A204.1 (cell line): ENCODE measurements around the gene IFRD2.

Experiments used
- FAIRE-seq: peaks from 2 replicates; lab custom pipeline; 2012; peaks lifted over from hg19 to GRCh38; lab: Jason Lieb, UNC

IFRD2 gene, protein sequence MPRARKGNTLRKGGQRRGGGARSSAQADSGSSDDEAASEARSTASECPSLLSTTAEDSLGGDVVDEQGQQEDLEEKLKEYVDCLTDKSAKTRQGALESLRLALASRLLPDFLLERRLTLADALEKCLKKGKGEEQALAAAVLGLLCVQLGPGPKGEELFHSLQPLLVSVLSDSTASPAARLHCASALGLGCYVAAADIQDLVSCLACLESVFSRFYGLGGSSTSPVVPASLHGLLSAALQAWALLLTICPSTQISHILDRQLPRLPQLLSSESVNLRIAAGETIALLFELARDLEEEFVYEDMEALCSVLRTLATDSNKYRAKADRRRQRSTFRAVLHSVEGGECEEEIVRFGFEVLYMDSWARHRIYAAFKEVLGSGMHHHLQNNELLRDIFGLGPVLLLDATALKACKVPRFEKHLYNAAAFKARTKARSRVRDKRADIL

DNA sequence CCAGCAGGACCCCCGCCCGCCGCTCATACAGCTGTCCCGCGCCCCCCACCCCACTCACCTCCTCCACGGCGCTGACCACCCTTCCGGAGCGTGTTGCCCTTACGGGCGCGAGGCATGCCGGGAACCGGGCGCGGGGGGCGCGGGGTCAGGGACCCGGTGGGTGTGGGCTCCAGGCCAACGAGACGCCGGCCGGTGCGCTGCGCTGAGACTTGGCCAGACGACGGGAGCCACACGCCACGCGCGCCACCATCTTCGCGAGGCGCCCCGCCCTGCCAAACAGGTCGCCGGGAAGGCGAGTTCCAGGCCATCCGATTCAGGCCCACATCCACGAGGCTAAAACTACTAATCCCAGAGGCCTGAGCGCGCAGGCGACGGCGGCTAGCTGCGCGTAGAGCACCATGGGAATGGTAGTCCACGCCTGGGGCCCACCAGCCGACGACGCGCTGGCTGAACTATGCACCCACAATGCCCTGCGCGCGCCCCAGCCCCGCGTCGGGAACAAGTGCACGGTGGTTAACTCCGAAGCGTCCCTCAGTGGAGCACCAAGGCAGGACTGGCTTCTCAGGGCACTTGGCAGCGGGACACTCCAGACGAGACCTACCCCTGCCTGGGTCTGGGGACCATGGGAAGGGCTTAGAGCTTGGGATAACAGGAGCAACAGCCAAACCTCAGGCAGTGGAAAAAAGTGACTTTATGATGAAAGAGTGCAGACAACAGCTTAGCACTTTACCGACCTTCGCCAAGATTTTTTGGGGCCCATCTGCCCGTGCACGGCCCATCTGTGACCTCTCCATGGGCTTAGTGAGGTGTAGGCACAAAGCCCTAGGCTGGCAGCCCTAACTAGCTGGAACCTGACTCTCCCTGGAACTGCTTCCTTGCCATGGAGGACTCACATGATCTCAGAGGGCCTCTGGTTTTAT is at the start of gene IFRD2:
Gene IFRD2, minus strand, starts transcription at position 271 of the 920 bp plus-strand sequence. Its CDS starts 155 bp downstream, at position 116.
- FAIRE-seq: peak; percentile 97

DNA sequence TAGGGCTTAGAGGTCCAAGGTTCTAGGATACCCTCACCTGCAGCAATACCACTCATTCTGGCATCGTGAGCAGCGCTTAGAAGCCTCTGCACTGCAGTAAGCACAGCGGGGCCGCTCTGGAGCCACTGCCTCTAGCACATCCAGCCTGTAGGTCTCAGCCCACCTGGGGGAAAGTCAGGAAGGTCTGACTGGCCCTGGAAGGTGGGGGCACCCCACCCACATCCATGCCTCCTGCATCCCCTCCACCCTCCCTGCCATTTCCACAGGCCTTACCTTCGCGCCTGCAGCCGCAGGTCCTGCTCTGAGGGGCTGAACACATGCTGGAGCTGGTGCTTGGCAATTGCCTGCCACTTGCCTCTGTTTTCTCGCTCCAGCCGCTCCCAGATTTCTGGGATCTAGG is 49.3 kb upstream of the IFRD2 start:
- no peak for FAIRE-seq

DNA sequence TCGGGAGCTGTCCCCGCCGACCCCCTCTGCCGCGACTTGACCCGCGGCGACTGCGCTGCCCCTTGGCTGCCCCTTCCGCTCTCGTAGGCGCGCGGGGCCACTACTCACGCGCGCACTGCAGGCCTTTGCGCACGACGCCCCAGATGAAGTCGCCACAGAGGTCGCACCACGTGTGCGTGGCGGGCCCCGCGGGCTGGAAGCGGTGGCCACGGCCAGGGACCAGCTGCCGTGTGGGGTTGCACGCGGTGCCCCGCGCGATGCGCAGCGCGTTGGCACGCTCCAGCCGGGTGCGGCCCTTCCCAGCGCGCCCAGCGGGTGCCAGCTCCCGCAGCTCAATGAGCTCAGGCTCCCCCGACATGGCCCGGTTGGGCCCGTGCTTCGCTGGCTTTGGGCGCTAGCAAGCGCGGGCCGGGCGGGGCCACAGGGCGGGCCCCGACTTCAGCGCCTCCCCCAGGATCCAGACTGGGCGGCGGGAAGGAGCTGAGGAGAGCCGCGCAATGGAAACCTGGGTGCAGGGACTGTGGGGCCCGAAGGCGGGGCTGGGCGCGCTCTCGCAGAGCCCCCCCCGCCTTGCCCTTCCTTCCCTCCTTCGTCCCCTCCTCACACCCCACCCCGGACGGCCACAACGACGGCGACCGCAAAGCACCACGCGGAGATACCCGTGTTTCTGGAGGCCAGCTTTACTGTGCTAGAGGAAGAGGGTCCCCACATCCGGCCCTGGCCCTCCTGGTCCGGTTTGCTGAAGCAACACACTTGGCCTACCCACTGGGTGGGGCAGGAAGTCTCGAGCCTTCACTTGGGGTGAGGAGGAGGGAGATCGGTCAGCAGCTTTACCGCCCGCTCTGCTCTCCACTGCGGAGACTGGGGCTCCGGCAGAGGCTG is 48.5 kb upstream of the IFRD2 start, which contains the start of gene RASSF1:
Gene RASSF1, minus strand, starts transcription at position 389 of the 882 bp plus-strand sequence. Its CDS starts 31 bp downstream, at position 358.
- FAIRE-seq: no peak

DNA sequence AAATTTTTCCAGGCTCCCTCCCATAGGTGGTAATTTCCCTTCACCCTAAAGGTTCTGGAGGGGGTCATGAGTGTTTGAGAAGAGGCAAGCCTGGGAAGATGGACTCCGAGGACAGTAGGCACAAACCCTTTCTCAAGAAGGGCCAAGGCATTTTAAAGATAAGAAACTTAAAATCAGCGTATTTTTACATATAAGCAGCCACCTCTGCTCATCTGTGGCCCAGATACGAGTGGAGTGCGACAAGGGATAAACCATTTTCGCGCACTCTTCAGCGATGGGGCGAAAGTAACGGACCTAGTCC is 47.9 kb upstream of the IFRD2 start:
- no peak for FAIRE-seq

DNA sequence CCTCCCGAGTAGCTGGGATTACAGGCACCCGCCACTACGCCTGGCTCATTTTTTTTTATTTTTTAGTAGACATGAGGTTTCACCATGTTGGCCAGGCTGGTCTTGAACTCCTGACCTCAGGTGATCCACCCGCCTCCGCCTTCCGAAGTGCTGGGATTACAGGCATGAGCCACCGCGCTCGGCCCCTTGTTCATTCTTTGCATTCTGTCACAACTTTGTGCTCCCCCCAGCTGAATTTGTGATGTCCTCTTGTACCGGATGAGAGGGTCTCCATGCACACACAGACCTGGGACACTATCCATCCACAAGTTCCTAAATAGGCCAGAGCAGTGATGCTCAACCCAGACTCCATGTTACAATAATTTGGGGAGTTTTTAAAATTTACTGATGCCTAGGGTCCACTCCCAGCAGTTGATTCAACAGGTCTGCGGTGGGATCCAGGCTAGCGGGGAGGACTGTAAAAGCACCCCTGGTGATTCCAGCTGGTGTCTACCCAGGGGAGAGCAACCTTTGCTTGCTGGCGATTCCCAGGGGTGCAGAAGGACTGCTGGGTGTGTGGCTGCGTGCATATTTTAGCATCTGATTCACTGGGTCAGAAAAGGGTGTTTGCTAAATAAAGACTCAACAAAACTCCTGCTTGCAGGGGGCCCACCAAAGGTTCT is 47.4 kb upstream of the IFRD2 start:
- FAIRE-seq: no peak

DNA sequence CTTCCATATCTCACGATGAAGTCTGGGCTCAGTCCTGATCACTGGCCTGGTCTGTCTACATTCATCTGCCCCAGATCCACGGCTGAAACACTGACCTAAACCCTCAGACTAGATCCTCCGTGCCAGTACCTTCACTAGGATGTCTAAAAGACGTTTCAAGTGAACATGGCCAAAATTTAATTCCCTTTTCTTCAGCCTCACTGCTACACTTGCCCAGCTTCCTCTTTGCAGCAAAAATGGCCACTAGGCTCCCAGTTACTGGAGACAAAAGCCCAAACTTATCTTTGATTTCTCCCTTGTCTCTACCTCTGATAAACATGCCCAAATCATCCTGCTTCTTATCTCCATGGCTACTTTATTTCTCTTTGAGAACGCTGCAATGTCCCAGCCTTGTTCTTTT is 46.7 kb upstream of the IFRD2 start:
- no peak for FAIRE-seq

DNA sequence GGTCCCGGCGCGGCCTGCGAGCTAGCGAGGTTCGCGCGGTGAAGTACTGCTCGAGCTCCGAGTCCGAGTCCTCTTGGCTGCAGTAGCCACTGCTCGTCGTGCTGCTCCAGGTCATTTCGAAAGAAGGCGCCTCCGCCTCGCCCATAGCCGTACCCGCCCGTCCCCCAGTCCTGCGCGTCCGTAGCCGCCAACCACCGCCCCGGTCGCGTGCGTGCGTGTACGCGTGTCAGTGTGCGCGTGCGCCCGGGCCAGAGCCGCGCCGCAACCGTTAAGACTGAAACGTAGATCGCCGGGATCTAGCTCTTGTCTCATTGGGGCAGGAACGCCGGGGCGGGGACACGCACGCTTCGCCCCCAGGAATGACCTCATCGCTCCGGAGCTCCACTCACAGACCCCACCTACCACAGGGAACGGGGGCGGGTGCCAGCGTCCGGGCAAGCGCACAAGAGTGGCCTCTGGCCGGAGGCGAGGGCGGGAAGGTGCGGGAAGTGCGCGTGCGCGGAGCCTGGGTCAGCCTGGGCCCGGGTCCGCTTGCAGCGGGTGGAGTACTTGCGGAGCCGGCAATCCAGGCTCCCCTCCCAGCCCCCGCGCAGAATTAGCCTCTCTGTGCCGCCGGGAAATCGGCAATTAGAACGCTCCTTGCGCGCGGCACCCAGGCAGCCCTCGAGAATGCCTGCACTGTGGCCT is 45.1 kb upstream of the IFRD2 start:
- peak; percentile 97 for FAIRE-seq

DNA sequence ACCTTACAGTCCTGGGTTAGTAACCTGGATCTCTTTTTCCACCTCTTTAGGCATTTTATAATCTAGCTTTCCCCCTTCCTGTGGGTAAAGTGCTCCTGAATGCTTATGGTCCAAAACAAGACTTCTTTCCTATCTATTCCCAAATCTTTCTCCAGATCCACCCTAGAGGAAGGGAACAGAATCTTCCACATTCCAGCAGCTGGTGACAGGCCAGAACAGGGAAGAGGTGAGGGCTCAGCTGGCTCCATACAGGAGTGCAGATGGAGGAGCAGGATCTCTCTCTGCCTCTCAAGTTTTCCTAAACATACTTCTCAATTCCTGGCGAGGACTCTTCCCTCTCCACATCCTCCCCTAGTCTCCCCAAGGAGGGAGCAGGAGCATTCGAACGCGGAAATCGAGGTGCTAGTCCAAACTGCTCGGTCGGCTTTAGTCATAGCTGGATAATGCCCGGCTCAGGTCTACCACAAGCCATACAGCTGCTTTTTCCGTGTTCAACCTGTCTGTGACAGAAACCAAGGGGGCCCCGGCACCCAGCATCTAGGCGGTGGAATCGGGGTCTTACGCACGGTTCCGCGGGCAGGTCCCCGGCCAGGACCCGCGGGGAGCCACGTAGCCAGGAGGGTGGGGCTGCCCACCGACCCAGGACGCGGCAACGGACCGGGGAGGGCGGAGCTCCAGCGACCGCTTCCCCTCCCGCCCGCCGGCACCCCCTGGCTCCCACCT is 44.4 kb upstream of the IFRD2 start:
- FAIRE-seq: no peak

DNA sequence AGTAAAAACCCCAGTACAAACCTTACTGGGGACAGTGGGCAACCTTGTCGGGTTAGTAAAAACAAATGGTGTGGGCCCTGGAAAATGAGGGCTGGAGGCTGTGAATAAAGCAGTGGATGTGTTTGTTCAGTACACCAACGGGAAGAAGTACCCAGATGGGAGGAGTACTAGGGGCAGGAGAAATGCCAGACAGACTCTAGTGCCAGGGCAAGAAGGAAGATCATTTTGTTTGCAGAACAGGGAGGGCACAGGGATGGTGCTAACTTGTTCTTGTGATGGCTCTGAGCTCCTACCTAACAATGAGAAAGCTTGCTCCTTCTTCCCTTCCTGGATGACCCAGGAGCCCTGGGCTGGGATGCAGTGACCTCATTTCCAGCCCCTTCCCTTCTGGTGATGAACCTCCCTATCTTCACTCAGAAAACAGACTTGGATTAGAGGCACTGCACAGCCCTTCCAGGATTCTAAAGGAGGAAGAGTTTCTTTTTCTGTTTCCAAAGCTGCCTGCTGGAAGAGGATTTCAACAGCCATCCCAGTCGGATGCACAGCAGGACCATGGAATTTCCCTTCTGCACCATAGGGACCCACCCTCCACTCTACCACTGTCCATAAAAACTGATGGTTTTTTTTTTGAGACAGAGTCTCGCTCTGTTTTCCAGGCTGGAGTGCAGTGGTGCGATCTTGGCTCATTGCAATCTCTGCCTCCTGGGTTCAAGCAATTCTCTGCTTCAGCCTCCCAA is 42.3 kb upstream of the IFRD2 start:
- no peak for FAIRE-seq

DNA sequence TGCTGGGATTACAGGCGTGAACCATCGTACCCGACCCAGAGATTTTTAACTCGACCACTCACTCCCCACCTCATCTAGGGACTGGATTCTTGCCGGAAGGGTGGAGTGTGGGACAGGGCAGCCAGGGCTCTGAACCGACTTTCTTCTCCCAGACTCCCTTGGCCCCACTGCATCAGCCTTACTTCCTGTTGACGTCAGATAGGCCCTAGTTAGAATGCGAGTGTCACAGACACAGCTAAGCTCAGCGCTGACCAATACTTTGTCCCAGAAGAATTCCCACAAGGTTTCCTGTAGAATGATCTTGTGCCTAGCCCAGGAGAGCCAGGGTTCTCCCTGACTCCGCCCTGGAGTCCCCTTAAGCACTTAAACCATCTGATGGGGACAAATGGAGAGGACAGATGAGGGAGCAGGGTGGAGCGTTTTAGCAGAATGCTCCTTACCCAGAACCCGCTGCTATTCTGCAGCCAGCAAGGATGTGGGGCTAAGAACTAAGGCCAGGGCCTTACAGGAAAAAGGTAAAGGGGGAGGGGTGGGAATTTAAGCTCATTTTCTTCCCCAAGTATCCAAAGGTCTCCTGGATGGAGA is 41.6 kb upstream of the IFRD2 start:
- no peak for FAIRE-seq

DNA sequence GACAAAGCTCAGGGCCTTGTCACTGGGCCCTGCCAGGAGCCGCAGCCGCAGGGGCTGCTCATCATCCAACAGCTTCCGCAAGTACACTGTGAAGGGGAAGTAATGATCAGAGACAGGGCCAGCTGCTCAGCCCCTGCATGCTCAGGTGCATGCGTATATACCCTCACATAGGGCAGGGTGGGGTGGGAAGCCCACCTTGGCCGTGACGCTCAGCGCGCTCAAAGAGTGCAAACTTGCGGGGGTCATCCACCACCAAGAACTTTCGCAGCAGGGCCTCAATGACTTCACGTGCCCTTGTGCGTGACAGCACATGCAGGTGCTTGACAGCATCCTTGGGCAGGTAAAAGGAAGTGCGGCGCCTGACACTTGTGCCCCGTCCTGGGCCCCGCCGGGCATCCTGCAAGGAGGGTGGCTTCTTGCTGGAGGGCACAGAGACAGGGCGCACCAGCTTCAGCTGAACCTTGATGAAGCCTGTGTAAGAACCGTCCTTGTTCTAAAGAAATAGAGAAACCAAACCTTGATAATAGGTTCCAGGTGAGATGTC is 39.2 kb upstream of the IFRD2 start:
- no peak for FAIRE-seq

DNA sequence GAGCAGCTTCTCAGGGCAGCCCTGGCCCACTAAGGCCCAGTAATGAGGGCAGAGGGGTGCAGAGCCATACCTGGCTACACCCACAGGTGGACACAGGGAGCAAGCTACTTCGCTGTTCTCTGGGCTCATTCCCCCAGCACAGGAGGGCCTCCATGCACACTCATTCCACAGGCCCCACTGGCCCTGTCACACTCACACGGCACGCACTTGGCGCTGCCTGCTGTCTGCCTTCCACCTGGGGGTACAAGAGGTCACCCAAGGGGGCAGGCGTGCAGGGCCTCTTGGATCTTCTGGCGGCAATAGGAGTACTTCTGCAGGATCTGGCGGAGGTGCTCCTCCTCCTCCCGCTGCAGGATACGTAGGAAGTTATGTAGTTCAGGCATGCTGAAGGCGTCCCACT is 38.1 kb upstream of the IFRD2 start:
- FAIRE-seq: no peak

DNA sequence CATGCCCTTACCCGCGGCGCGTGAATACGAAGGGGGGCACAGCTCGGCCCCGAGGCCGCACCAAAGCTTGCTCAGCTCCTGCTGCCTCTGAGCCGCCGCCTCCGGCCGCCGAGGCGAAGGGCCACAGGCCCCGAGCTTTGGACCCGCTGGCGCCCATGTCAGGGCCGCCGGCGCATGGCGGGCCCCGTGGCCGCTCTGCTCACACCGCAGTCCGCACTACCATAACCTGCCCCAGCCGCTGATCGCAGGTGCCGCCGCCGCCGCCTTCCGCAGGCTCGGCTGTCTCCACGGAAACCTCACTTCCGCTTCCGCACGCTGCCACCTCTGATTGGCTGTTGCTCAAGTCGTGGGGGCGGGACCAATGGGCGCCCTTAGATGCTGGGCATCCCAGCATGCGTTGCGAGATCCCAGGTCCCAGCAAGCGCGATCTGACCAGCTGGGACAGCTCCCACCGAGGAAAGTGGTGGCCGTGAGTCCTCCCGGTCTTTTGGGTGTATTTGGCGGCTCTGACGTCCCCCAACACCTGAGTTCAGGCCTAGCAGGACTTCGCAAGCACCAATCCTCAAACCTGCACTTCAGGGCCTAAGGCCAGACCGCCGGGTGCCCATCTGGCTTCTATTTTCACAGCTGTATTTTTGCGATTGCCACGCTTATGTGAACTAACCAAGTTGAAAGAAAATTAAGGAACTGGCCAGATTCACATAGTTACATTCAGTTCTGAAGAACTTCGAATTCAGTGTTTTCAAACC is 35.9 kb upstream of the IFRD2 start, which contains the start of gene TUSC2:
Gene TUSC2, minus strand, starts transcription at position 281 of the 749 bp plus-strand sequence. Its CDS starts 124 bp downstream, at position 157.
- peak; percentile 93 for FAIRE-seq

DNA sequence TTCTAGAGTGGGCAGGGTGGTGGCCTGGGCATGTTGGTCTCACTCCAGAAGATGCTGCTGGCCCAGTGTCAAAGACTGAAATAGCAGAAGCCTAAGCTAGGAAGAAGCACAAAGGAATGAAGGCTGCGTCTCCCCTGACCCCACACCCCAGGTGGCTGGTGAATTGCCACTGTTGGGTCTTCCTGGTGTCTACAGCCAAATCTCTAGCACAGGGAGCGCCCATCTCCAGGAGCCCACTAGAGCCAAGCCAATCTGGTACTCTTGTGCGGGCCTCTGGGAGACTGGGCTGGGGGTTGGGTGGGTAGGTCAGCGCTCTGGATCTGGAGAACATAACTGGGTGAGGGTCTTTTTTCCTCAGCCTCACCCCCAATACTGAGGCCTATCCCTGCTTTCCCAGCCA is 34.9 kb upstream of the IFRD2 start:
- no peak for FAIRE-seq

DNA sequence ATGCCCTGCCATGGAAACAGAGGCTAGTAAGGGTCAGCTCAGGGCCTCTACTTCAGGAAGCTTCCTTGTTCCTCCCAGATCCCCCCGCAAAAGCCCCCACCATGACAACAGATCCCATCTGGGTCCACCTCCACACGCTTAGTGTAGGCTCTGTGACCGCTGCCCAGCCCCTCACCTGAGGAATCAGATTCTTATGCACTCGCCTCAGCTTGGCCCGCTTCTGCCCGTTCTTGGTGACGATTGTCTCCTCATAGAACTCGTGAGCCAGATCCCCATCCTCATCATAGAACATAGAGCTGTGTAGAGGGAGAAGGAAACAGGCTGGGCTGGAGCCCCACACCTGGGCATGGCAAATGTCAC is 33.9 kb upstream of the IFRD2 start:
- no peak for FAIRE-seq

DNA sequence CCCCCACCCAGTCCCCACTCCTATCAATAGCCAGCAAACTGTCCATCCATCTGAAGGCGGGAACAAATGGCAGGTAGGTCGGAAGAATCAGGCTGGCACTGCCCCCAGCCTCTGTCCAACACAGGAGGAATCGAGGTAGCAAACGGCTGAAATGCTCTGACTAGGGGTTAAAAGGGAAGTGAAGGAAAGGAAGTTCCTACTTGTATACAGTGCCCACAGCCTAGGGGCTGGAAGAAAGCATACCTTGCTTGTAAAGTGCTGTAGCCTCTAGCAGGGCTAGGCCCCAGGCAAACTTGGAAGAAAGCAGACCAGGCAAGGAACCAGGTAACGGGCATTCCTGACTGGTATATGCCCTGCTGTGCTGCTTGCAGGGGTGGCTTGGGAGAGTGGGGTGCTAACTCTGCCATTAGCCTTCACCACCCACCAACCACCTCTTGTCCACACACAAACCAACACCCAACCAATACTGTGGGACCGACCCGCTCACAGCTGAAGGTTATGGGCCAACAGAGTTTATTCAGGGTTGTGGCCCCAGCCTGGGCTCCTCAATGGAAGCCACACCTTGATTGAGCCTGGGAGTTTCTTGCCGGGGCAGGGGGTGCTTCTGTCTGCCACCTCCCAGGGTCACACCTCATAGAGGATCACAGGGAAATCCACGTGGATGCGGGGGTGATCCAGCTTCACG is 33.4 kb upstream of the IFRD2 start:
- no peak for FAIRE-seq

DNA sequence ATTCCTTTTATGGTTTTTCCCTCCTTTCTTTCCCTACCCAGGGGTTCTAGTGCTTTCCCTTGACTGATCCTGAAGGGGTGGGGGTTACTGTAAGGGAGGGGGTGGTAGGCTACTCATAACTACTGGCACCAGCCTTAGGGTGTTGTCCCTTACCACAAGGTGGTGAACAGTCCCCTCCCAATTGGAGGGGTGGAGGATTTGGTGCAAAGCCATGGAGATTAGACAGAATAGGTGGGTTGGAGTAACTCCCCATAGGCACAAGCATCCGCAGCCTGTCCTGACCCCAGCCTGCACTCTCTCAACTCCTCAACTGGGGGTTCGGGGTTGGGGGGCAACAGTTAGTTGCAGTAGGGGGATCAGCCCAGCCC is 32.9 kb upstream of the IFRD2 start:
- no peak for FAIRE-seq
